GM21423 (cell line): ENCODE results near the gene HOXA5.

Experiments
- ATAC-seq: cut with Tn5 transposase; IDR thresholded peaks from one replicate; pipeline ENCODE4 v1.9.1; 2021; ENCODE audit warnings: mild to moderate bottlenecking, moderate library complexity; ENCODE audit not compliant: unreplicated experiment

The HOXA5 gene

GRCh38 chr7:27171637-27172314 lies 28.3 kb upstream of the HOXA5 start:
- no peak for ATAC-seq

- no peak for ATAC-seq
Measured at GRCh38 chr7:27171325-27171636, 27.8 kb upstream of the HOXA5 start.

- no peak for ATAC-seq
Measured at GRCh38 chr7:27170426-27171324, 27.2 kb upstream of the HOXA5 start.

- no peak for ATAC-seq
Measured at GRCh38 chr7:27169658-27170425, 26.4 kb upstream of the HOXA5 start.

GRCh38 chr7:27168265-27168947 lies 24.9 kb upstream of the HOXA5 start:
- ATAC-seq, result no peak

GRCh38 chr7:27167916-27168264 lies 24.4 kb upstream of the HOXA5 start:
- no peak for ATAC-seq

- no peak for ATAC-seq
Measured at GRCh38 chr7:27166531-27167505, 23.3 kb upstream of the HOXA5 start.

GRCh38 chr7:27165996-27166530 lies 22.6 kb upstream of the HOXA5 start:
- ATAC-seq, result no peak

GRCh38 chr7:27165089-27165995 lies 21.9 kb upstream of the HOXA5 start, which contains the start of gene HOXA9:
HOXA9 (minus strand) TSS chr7:27165537; CDS start chr7:27165457, 80 bp downstream.
- no peak for ATAC-seq

GRCh38 chr7:27164367-27165088 lies 21.0 kb upstream of the HOXA5 start:
- ATAC-seq, result no peak

GRCh38 chr7:27164045-27164366 lies 20.5 kb upstream of the HOXA5 start:
- ATAC-seq, result no peak

GRCh38 chr7:27163288-27164044 lies 20.0 kb upstream of the HOXA5 start:
- no peak for ATAC-seq

GRCh38 chr7:27162561-27163287 lies 19.2 kb upstream of the HOXA5 start:
- no peak for ATAC-seq

GRCh38 chr7:27161721-27162560 lies 18.5 kb upstream of the HOXA5 start:
- ATAC-seq, result no peak

GRCh38 chr7:27161214-27161720 lies 17.8 kb upstream of the HOXA5 start:
- ATAC-seq, result no peak
